Common myeloid progenitor, CD34-positive (primary cell): Measurements from ENCODE around the gene SLC50A1.

Experiments used
- CTCF ChIA-PET: fragments of 350-600 bp; sonication (Branson Sonifier 250); formaldehyde crosslinking; loops from one replicate; lab custom pipeline; 2021; ENCODE audit warnings: antibody characterized with exemption; lab: Charles Lee
- POLR2A ChIA-PET: fragments of 350-600 bp; sonication (Branson Sonifier 250); formaldehyde crosslinking; loops from one replicate; lab custom pipeline; 2021; ENCODE audit warnings: antibody characterized with exemption; lab: Charles Lee
- DNase-seq, 3 donors: peaks; one replicate each; pipeline versions ENCODE4 v3.0.0 to v3.0.0-alpha.2; 2013
- H3K27ac ChIP-seq, 2 experiments: 1 replicate in 1 of 2; 2 replicates in 1 of 2; pipeline ENCODE4 v1.7.0; 2013; ENCODE audit warnings: inconsistent platforms in 2 of 2, low read length in 2 of 2, mild to moderate bottlenecking in 2 of 2, low read depth in 1 of 2, moderate library complexity in 1 of 2; ENCODE audit not compliant: severe bottlenecking in 2 of 2, insufficient read depth in 1 of 2, poor library complexity in 1 of 2
- H3K27me3 ChIP-seq, 5 experiments: replicated peaks in 2 of 5; 1 replicate in 3 of 5; 2 replicates in 2 of 5; pipeline versions ENCODE4 v1.6.1 to v1.7.0; 2013; ENCODE audit warnings: low read length in 4 of 5, mild to moderate bottlenecking in 2 of 5, moderate library complexity in 2 of 5, inconsistent platforms in 1 of 5; ENCODE audit not compliant: insufficient read depth in 5 of 5, control insufficient read depth in 4 of 5
- H3K36me3 ChIP-seq, 4 experiments: 1 replicate in 2 of 4; 2 replicates in 2 of 4; pipeline versions ENCODE4 v1.6.1 to v1.7.0; 2013; ENCODE audit warnings: low read length in 3 of 4, control low read depth in 1 of 4, mild to moderate bottlenecking in 1 of 4; ENCODE audit not compliant: control insufficient read depth in 4 of 4, insufficient read depth in 4 of 4
- H3K4me1 ChIP-seq, 4 experiments: 1 replicate in 3 of 4; 2 replicates in 1 of 4; pipeline versions ENCODE4 v1.6.1 to v1.7.1; 2013; ENCODE audit warnings: low read length in 3 of 4, mild to moderate bottlenecking in 3 of 4, control low read depth in 1 of 4, inconsistent platforms in 1 of 4, moderate library complexity in 1 of 4; ENCODE audit not compliant: control insufficient read depth in 4 of 4, insufficient read depth in 4 of 4; ENCODE audit errors: control extremely low read depth in 1 of 4
- H3K4me3 ChIP-seq, 7 experiments: 1 replicate in 4 of 7; 2 replicates in 3 of 7; pipeline versions ENCODE4 v1.5.1 to v1.7.0; 2013; ENCODE audit warnings: mild to moderate bottlenecking in 7 of 7, low read length in 6 of 7, moderate library complexity in 6 of 7, inconsistent platforms in 2 of 7, low read depth in 2 of 7, control low read depth in 1 of 7; ENCODE audit not compliant: insufficient read depth in 4 of 7, control insufficient read depth in 1 of 7; ENCODE audit errors: extremely low read depth in 1 of 7
- H3K9me3 ChIP-seq, 5 experiments: 1 replicate in 4 of 5; 2 replicates in 1 of 5; pipeline versions ENCODE4 v1.6.1 to v1.7.1; 2013; ENCODE audit warnings: low read length in 4 of 5, mild to moderate bottlenecking in 2 of 5, inconsistent platforms in 1 of 5, low read depth in 1 of 5, moderate library complexity in 1 of 5; ENCODE audit not compliant: control insufficient read depth in 4 of 5, insufficient read depth in 2 of 5; ENCODE audit errors: control extremely low read depth in 1 of 5
- WGBS: methylation state at CpG from one replicate; pipeline ENCODE4 v1.1.5; 2013; ENCODE audit not compliant: insufficient coverage; 5-methylcytosine and 5-hydroxymethylcytosine counted together

Gene SLC50A1

DNA sequence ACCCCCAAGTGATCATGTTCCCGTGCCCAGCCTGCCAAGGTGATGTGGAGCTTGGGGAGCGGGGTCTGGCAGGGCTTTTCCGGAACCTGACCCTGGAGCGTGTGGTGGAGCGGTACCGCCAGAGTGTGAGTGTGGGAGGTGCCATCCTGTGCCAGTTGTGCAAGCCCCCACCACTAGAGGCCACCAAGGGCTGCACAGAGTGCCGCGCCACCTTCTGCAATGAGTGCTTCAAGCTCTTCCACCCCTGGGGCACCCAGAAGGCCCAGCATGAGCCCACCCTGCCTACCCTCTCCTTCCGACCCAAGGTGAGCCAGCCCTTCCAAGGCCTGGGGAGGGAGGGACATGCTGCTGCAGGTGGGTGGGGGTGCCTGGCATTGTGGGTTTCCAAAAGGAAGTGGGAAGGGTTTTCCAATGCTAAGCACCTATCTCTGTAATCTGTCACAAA is 40.3 kb downstream of the SLC50A1 start:
- DNase-seq, result peak; percentile 38 to 71 (median 70)
- H3K4me3 ChIP-seq, result no peak overlapping the region
- H3K27ac ChIP-seq, result no peak overlapping the region
- WGBS, result 86% methylated on average over 5 of the region's 9 CpGs
- peaks cover 7 to 41% (median 19%) of the 10 kb centered on the region in 4 experiments for H3K36me3 ChIP-seq
- H3K9me3 ChIP-seq, result no peaks in the 10 kb centered on the region
- POLR2A ChIA-PET, result interaction anchor here (0.6 kb wide), 1 partner anchor 32 kb away, joined by 3 read pairs; the partner anchor contains the start of gene THBS3
- no peaks in the 10 kb centered on the region for H3K27me3 ChIP-seq
- CTCF ChIA-PET, result interaction anchor here (0.9 to 11.0 kb wide), 10 partner anchors 10 to 132 kb away, joined by 3 to 258 read pairs (median 6); partner anchors contain the start of genes FDPS, MTX1 and THBS3
- peaks cover 0 to 47% (median 41%) of the 10 kb centered on the region in 4 experiments for H3K4me1 ChIP-seq

- peak; percentile 75 to 88 (median 80) for DNase-seq
- Histone ChIP-seq H3K4me1 (peaks cover 0 to 47% (median 40%) of the 10 kb centered on the region in 4 experiments), H3K36me3 (peaks cover 7 to 46% (median 19%) of the 10 kb centered on the region in 4 experiments), H3K27me3 (no peaks in the 10 kb centered on the region), H3K4me3 (no peak overlapping the region), H3K27ac (no peak overlapping the region), H3K9me3 (no peaks in the 10 kb centered on the region)
- POLR2A ChIA-PET, result no interaction called here
- CTCF ChIA-PET, result interaction anchor here (0.7 to 11.0 kb wide), 15 partner anchors 18 to 132 kb away, joined by 3 to 258 read pairs (median 5); partner anchors contain the start of genes FDPS, MTX1 and THBS3
- 67% methylated on average over 8 of the region's 8 CpGs for WGBS
These were observed 41.0 kb downstream of the SLC50A1 start for GRCh38 chr1:155176544-155177071.

DNA sequence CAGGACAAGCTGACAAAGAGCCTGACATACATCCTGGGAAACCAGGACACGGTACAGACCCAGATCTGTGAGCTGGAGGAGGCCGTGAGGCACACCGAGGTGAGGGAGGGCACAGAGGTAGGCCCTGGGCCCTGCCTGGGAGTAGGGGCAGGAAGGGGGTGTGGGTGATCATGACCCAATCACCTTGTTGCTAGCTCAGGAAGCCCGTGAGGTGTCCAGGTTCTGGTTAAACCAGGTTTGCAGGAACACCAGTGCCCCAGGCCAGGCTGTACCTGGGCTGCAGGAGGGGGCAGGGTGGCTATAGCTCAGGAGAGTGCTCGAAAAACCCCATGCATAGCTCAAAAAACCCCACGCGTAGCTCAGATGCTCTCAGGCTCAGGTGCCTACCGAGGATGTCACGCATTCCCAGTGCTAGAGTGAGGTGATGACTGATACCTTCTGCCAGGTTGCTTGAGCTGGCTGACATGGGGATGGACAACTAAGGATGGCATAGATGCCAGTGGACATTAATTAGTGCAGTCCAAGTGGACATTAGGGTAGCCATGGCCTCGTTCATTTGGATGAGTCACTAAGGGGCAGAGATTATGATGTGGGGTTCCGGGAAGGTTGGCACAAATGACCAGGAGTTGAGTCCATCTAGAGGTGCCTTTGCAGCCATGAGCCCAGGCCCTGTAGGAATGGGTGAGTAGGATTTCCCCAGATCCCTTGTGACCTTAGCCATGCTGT is 41.7 kb downstream of the SLC50A1 start:
- POLR2A ChIA-PET, result no interaction called here
- H3K4me1 ChIP-seq, result peaks cover 0 to 42% (median 34%) of the 10 kb centered on the region in 4 experiments

GRCh38 chr1:155177918-155178281 is 42.2 kb downstream of the SLC50A1 start:
- no peak for DNase-seq
- 96% methylated on average over 9 of the region's 9 CpGs for WGBS
- Histone ChIP-seq H3K27me3 (no peaks in the 10 kb centered on the region), H3K4me1 (peaks cover 0 to 39% (median 30%) of the 10 kb centered on the region in 4 experiments), H3K9me3 (no peaks in the 10 kb centered on the region), H3K4me3 (no peak overlapping the region), H3K27ac (no peak overlapping the region), H3K36me3 (peaks cover 7 to 54% (median 19%) of the 10 kb centered on the region in 4 experiments)
- POLR2A ChIA-PET, result no interaction called here
- CTCF ChIA-PET, result interaction anchor here (1.0 to 9.5 kb wide), 12 partner anchors 10 to 414 kb away, joined by 3 to 130 read pairs (median 5); partner anchors contain the start of genes MTX1 and THBS3

More for the DNA sequence above, 41.7 kb downstream of the SLC50A1 start:
- 87% methylated on average over 10 of the region's 11 CpGs for WGBS
- no peak overlapping the region for H3K27ac ChIP-seq
- DNase-seq, result no peak
- CTCF ChIA-PET, result interaction anchor here (0.7 to 9.5 kb wide), 16 partner anchors 10 to 415 kb away, joined by 3 to 130 read pairs (median 4); partner anchors contain the start of genes FDPS, MTX1 and THBS3
- H3K9me3 ChIP-seq, result no peaks in the 10 kb centered on the region
- H3K27me3 ChIP-seq, result no peaks in the 10 kb centered on the region
- H3K4me3 ChIP-seq, result no peak overlapping the region
- peaks cover 7 to 53% (median 19%) of the 10 kb centered on the region in 4 experiments for H3K36me3 ChIP-seq

- no peak overlapping the region for H3K4me3 ChIP-seq
- DNase-seq, result no peak
- H3K27ac ChIP-seq, result no peak overlapping the region
- H3K27me3 ChIP-seq, result no peaks in the 10 kb centered on the region
- ChIA-PET CTCF (interaction anchor here (0.9 to 9.5 kb wide), 7 partner anchors 9 to 413 kb away, joined by 3 to 130 read pairs (median 5); partner anchors contain the start of genes MTX1 and THBS3), POLR2A (no interaction called here)
- H3K9me3 ChIP-seq, result no peaks in the 10 kb centered on the region
- H3K4me1 ChIP-seq, result peaks cover 0 to 36% (median 26%) of the 10 kb centered on the region in 4 experiments
- H3K36me3 ChIP-seq, result peaks cover 7 to 58% (median 19%) of the 10 kb centered on the region in 4 experiments
- 92% methylated on average over 27 of the region's 30 CpGs for WGBS
These were observed 42.9 kb downstream of the SLC50A1 start for GRCh38 chr1:155178441-155179111.

- ChIA-PET CTCF (interaction anchor here (0.9 to 9.5 kb wide), 5 partner anchors 10 to 91 kb away, joined by 3 to 130 read pairs (median 4); no protein-coding TSS in a partner anchor), POLR2A (no interaction called here)
- no peak overlapping the region for H3K4me3 ChIP-seq
- no peak overlapping the region for H3K27ac ChIP-seq
- H3K9me3 ChIP-seq, result no peaks in the 10 kb centered on the region
- H3K27me3 ChIP-seq, result no peaks in the 10 kb centered on the region
- DNase-seq, result no peak
- 96% methylated on average over 25 of the region's 31 CpGs for WGBS
- peaks cover 7 to 63% (median 19%) of the 10 kb centered on the region in 4 experiments for H3K36me3 ChIP-seq
- peaks cover 0 to 28% (median 19%) of the 10 kb centered on the region in 4 experiments for H3K4me1 ChIP-seq
These were observed 43.7 kb downstream of the SLC50A1 start for GRCh38 chr1:155179112-155180031.
